Mononuclear cell (primary cell): Measurements from ENCODE around the gene NTSR1. TPM values are rescaled to one million over a fixed set of nuclear protein-coding genes. Genes with fewer than 3 reads are reported as not detected.

Experiments used
- H3K27me3 ChIP-seq: 2 replicates; pipeline ENCODE4 v1.6.0; 2011; ENCODE audit warnings: low read length, control low read depth; ENCODE audit not compliant: insufficient read depth
- H3K4me1 ChIP-seq: 2 replicates; pipeline ENCODE4 v1.5.1; 2011; ENCODE audit warnings: mild to moderate bottlenecking, low read length, control low read depth; ENCODE audit not compliant: insufficient read depth
- H3K4me3 ChIP-seq: 2 replicates; pipeline ENCODE4 v1.5.1; 2011; ENCODE audit warnings: mild to moderate bottlenecking, low read length, moderate library complexity
- H3K9me3 ChIP-seq: 2 replicates; pipeline ENCODE4 v1.5.1; 2011; ENCODE audit warnings: low read depth, mild to moderate bottlenecking, control low read depth, low read length
- total RNA-seq: library from RNA; depleted of rRNA; stranded (reverse); fragments of >200 nt; gene quantifications from one replicate; pipeline ENCODE4 v1.2.3, GENCODE V29; 2012

The NTSR1 gene
- total RNA-seq, 1 donor = 0.73 TPM

DNA sequence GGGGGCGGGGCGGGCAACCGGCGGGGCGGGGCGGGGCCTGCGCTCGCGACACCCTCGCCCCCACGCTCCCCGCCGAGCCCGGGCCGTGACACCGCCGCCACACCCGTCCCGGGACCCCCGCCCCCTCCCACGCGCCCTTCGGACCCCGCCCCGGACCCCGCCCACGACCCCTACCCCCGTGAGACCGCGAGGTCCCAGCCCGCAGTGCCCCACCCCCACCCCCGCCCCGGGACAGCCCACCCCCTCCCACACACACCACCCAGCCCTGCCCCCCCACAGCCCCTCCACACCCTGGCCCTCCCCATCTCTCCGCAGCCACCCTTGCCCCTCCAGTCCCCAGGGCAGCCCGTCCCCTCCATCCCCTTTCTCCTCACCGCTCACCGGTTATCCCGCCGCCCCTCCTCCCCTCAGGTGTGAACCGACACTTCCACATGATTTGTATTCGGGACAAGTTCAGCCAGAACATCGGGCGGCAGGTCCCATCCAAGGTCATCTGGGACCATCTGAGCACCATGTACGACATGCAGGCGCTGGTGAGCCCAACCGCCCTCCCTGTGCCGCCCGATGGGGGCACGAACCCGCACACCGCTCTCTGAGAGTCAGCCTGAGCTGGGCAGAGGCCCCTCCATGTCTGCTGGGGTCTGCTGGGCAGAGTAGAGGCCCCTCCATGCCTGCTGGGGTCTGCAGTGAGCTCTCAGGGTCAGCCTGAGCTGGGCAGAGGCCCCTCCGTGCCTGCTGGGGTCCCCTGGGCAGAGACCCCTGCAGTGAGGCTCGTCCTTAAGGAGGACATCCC, 88.3 kb downstream of the NTSR1 start:
- peaks cover 40% of the 10 kb centered on the region for H3K4me1 ChIP-seq
- no peaks in the 10 kb centered on the region for H3K27me3 ChIP-seq
- H3K4me3 ChIP-seq = peak overlapping the region; percentile 55
- H3K9me3 ChIP-seq = no peaks in the 10 kb centered on the region

DNA sequence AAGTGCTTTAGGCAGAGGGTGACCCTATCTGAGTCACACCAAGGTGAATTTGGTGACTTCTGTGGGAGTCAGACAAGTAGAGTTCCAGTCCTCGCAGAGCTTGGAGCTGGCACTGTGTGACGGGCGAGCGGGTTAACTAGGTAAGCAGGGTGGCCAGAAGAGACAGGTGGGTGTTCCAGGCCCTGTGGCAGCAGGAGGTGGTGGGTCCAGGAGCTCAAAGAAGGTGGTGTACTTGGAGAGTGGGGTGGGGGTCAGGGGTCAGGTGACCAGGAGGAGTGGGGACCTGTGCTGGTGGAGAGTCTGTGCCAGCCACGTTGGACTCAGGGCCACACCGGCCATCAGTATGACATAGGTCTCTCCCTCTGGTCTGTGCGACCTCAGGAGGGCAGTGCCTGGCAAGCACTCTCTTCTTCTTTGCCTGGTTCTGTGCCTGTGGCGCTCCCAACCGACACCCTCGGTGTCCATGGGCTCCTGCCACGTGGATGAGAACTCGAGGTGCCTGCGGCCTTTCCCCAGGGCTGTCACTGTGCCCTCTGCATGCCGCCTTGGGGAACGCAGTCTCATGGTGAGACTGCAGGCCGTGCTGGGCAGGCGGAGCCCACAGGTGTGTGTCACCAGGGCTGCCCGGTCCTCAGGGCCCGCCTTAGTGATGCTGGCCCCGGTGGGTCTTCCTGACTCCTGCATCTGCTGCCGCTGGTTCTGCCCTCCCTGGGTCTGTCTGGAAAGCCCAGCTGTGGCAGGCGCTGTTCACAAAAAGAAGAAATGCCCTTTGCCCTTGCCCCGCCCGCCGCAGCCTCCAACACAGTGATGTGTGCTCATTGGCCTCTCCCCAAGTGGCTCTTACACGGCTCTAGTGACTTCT, 89.3 kb downstream of the NTSR1 start:
- peaks cover 50% of the 10 kb centered on the region for H3K4me1 ChIP-seq
- H3K4me3 ChIP-seq = no peak overlapping the region
- H3K27me3 ChIP-seq = no peaks in the 10 kb centered on the region
- H3K9me3 ChIP-seq = no peaks in the 10 kb centered on the region

DNA sequence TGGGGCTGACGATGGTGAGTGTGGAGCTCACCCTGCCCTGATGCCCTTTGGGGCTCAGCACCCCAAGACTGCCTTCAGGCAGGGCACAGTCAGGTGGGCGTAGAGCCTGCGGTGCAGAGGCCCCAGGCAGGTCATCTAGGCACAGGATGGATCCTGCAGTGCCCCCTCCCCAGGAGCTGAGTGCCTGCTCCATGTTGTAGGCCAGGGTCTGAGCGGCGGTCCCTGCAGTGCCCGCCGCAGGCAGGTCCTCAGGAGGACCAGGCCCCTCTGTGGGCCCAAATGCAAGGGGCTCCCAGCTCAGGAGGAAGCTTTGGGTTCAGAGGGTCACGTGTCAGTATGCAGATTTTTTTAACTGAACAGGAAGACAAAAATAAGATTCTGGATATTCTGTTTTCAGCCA, 90.4 kb downstream of the NTSR1 start:
- Histone ChIP-seq H3K9me3 (no peaks in the 10 kb centered on the region), H3K4me3 (no peak overlapping the region), H3K4me1 (peaks cover 51% of the 10 kb centered on the region), H3K27me3 (no peaks in the 10 kb centered on the region)

DNA sequence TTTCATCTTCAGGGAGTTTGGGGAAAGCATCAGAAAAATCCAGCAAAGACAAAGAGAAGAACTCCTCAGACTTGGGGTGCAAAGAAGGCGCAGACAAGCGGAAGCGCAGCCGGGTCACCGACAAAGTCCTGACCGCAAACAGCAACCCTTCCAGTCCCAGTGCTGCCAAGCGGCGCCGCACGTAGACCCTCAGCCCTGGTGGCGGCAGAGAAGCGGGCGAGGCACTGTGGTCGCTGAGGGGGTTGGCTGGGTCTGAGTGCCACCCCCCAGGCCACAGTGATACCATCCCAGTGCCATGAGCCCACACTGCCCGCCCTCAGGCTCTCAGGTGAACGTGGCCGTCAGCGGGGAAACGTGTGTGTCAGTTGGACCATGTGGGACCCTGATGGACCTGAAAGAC, 90.8 kb downstream of the NTSR1 start:
- no peaks in the 10 kb centered on the region for H3K27me3 ChIP-seq
- peaks cover 53% of the 10 kb centered on the region for H3K4me1 ChIP-seq
- no peak overlapping the region for H3K4me3 ChIP-seq
- H3K9me3 ChIP-seq = no peaks in the 10 kb centered on the region

DNA sequence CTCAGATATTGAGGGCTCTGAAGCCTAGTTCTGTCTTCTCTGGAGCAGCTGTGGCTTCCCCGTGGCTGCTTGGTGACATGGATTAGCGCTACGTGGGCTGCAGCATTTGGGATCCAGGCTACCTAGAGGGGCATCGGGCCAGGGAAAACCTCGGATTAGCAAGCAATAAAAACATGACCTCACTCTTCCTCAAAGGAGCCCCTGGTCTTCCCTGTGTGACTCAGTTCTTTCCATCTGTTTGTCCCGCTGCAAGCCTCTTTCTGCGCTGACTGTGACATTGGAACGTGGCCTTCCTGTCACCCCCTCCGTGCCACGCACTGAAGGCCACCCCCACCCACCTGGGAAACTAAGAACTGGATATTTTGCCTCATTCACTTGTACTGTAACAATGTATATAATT, 91.2 kb downstream of the NTSR1 start:
- no peaks in the 10 kb centered on the region for H3K9me3 ChIP-seq
- no peak overlapping the region for H3K4me3 ChIP-seq
- no peaks in the 10 kb centered on the region for H3K27me3 ChIP-seq
- H3K4me1 ChIP-seq = peaks cover 49% of the 10 kb centered on the region

DNA sequence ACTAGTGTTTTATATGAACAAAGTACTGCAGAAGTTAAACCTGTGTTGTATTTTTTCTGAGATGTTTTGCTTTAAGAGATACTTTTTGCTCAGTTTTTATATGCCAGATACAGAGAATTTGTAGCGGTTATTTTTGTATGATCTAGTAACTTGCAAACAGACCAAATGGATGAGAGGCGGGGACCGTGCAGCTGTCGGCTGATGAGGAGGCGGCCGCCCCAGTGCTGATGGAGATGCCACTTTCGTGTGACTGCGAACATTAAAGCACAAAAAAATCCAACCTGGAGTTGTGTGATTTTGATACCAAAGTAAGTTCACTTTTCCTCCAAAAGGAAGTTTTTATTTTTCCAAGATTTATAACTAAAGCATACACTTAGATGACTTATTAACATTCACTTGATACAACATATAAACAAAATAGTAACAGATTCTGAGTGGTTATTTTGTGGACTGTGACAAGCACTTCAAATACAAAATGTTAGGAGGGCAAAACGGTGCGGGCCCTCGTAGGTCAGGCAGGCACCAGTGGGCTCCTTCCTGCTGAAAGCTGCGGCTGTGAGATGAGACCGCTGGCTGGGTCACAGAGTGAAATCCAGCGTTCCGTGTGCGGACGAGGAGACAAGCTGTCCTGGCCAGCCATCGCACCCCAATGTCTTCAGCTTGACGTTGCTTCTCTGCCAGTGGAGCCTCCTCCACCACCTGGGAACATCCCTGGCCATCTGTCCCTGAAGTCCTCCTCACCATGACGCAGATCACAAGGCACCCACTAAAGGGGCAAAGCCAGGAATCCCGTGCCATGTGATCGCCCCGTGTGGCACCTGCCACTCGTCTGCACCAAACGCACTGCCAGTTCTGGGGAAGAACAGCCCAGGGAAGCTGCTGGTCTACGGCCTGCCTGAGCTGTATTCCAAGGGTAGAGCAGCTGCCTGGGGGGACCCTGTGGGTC, 92.0 kb downstream of the NTSR1 start:
- no peaks in the 10 kb centered on the region for H3K27me3 ChIP-seq
- no peaks in the 10 kb centered on the region for H3K9me3 ChIP-seq
- H3K4me1 ChIP-seq = peaks cover 43% of the 10 kb centered on the region
- H3K4me3 ChIP-seq = no peak overlapping the region

DNA sequence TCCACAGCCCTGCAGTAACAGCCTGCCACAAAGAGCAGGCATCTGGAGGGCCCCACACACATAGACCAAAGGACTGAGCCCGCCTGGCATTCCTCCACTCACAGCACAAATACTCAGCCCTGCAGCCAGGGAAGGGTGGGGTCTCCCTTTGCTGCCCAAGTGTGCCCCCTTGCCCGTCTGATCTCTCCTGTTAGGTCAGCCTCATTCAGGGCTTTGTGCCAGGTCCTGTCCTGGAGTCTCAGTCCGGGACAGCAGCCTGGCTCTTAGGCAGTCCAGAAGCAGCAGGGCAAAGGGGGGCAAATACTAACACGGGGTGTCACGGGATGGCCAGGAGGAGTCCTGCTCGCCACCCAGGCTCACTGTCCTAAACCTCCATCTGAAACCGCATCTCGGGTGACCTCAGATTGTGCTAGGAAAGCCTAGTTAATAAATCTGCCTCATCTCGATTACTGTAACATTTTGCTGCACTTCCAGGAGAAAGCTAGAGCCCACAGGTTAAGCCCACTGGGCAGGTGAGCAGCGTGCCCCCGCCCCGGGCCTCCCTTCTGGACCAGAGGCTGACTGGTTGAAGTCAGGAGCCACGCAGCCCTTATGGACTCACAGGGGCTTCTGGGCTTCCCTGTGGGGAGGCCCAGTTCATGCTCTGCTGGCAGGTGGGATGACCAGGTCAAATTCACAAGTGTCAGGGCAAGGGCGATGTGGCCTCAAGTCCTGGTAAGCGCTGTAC, 92.8 kb downstream of the NTSR1 start:
- no peak overlapping the region for H3K4me3 ChIP-seq
- no peaks in the 10 kb centered on the region for H3K9me3 ChIP-seq
- H3K4me1 ChIP-seq = peaks cover 48% of the 10 kb centered on the region

DNA sequence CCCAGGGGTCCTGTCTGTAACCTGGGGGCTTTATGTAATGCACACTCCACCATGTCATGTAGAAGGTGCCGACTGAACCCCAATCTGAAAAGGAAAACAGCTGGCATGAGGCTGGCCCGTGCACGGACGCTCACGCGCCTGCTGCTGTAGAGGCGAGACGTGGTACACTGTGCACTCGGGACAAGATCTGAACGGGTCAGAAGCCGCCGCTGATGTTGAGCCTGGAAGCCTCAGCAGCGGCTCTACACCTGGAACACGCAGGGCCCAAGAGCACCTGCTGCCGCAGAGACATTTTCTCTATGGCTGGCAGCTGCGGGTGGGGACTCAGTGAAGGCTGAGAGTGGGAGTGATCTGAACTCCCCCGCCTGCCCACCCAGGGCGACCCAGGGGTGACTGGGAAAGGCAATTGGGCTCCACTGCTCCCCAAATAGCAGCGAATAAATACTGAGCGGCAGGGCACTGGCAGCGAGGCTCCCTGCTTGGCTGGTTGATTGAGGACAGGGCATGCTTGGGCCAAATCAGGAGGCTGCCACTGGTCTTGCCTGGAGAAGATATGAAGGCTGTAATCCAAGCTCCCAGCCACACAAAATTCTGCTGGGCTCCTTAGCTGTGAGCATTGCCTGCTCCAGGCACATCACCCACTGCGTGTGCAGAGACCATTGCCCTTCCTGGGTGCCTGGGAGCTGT, 93.5 kb downstream of the NTSR1 start:
- peaks cover 52% of the 10 kb centered on the region for H3K4me1 ChIP-seq
- H3K27me3 ChIP-seq = no peaks in the 10 kb centered on the region
- no peak overlapping the region for H3K4me3 ChIP-seq
- no peaks in the 10 kb centered on the region for H3K9me3 ChIP-seq

More for the DNA sequence above, 92.8 kb downstream of the NTSR1 start:
- H3K27me3 ChIP-seq = no peaks in the 10 kb centered on the region

DNA sequence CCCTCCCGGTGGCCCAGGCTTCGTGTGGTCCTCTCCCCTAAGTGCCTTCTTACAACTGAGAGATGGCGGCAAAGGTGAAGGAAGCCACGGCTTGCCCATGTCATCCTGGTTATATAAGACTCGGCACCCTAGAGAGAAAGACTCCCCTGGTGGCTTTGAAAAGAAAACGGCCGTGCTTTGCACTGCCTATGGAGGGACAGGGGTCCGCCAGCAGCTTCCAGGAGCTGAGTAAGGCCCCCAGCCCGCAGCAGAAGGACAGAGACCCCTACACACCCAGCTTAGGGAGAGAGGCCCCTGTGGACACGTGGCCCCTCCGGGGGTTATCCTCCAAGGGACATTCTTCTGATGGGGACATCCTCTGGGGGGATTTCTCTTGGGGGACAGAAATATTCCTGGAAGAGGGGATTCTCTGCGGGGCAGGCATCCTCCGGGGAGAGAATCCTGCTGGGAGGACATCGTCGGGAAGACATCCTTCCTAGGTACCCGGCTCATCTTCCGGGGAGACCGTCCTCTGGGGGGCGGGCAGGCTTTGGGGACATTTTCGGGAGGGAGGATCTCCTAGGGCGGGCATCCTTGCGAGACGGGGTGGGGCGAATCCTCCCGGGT, 95.5 kb downstream of the NTSR1 start:
- peaks cover 54% of the 10 kb centered on the region for H3K4me1 ChIP-seq
- H3K9me3 ChIP-seq = no peaks in the 10 kb centered on the region
- H3K27me3 ChIP-seq = no peaks in the 10 kb centered on the region
- H3K4me3 ChIP-seq = peak overlapping the region; percentile 36

DNA sequence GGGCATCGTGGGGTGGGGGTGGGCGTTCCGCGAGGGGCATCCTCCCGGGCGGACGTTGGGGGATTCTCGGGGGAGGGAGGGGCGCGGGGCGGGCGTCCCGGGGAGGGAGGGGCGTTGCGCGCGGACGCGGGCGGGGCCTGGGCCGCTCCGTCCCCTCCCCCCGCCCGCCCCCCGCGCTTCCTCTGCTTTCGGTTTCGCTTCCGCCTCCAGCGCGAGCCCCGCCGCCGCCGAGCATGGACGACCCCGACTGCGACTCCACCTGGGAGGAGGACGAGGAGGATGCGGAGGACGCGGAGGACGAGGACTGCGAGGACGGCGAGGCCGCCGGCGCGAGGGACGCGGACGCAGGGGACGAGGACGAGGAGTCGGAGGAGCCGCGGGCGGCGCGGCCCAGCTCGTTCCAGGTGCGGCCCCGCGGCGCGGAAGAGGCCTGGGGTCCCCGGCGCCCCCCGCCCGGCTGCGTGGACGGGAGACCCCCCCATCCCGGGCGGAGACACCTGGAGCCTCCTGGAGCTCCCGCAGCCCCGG, 96.1 kb downstream of the NTSR1 start, which contains the start of gene OGFR:
Gene OGFR, plus strand, starts transcription at position 209 of the 528 bp plus-strand sequence. Its CDS starts 25 bp downstream, at position 234.
- Histone ChIP-seq H3K4me1 (peaks cover 54% of the 10 kb centered on the region), H3K9me3 (no peaks in the 10 kb centered on the region), H3K27me3 (no peaks in the 10 kb centered on the region), H3K4me3 (peak within 1 kb of the TSS; percentile 73)

DNA sequence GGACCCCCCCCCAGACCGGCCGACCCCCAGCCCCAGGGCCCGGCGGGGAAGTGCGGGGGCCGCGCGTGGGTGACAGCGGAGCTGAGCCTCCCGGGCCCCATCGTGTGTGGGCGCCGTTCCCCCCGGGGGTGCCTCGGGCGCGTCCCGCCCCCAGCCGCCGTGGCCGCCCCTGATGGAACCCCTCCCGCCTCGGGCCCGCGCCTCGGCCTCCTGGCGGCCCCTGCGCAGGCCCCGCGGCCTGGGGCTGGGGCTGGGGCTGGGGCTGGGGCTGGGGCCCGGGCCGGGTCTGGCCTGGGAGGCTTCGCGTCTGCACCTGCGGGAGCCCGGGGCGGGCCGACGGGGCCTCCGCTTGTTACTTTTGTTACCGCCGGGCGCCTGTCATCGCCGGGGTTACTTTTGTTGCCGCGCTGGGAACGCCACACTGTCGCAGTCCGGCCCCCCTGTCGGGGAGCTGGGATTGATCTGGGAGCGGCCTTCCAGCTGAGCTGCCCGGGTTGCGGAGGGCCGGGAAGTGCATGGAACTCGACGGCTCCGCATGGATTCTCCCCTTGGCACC, 96.6 kb downstream of the NTSR1 start:
- Histone ChIP-seq H3K4me1 (peaks cover 54% of the 10 kb centered on the region), H3K27me3 (no peaks in the 10 kb centered on the region), H3K4me3 (peak overlapping the region; percentile 73), H3K9me3 (no peaks in the 10 kb centered on the region)

DNA sequence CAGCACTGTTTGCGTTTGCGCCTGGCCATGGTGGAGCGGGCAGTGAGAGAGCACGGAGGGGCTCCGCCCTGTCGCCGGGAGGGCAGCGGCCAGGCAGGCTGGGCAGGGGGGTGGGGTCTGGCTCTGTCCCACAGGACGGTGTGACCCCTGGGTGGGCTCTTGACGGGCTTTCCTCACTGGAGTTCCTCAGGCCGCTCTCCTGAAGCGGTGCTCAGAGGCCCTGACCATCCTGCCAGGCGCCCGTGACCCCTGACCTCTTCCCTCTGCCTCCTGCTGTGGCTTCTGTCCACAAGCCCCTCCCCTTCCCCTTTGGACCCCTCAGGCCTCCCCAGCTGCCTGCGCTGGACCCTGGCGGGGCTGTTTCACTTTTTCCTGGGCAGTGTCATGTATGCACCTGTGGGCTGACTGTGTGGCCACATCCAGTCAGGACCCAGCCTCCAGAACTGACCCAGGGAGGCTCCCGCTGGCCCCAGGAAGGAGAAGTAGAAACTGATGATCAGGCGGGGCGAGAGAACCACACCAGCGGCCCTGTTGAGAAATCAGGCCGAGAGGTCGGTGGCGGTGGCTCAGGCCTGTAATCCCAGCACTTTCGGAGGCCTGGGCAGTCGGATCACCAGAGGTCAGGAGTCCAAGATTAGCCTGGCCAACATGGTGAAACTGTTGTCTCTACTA, 97.2 kb downstream of the NTSR1 start:
- H3K4me1 ChIP-seq = peaks cover 54% of the 10 kb centered on the region
- H3K9me3 ChIP-seq = no peaks in the 10 kb centered on the region
- peak overlapping the region; percentile 73 for H3K4me3 ChIP-seq
- H3K27me3 ChIP-seq = no peaks in the 10 kb centered on the region
